Chondrocyte (in vitro differentiated cells): ENCODE results near the gene PPP4R4. TPM values are rescaled to one million over a fixed set of nuclear protein-coding genes. Genes with fewer than 3 reads are reported as not detected.

ENCODE experiments used
- DNase-seq: peaks from one replicate; pipeline ENCODE4 v3.0.0; 2021; ENCODE audit warnings: mixed read lengths, low spot score
- H3K27ac Mint-ChIP-seq: one replicate; pipeline ENCODE4 v1.8.0; 2021; ENCODE audit warnings: mild to moderate bottlenecking, moderate library complexity, mixed read lengths; ENCODE audit not compliant: unreplicated experiment
- H3K27me3 Mint-ChIP-seq: 2 replicates; pipeline ENCODE4 v1.8.0; 2021; ENCODE audit warnings: low read depth, mixed read lengths
- H3K36me3 Mint-ChIP-seq: 2 replicates; pipeline ENCODE4 v1.8.0; 2021; ENCODE audit warnings: low read depth, mixed read lengths
- H3K4me1 Mint-ChIP-seq: 2 replicates; pipeline ENCODE4 v1.8.0; 2021; ENCODE audit warnings: low read depth, mild to moderate bottlenecking, mixed read lengths
- H3K4me3 Mint-ChIP-seq: one replicate; pipeline ENCODE4 v1.8.0; 2021; ENCODE audit warnings: mild to moderate bottlenecking, moderate library complexity, mixed read lengths; ENCODE audit not compliant: unreplicated experiment
- H3K9me3 Mint-ChIP-seq: 2 replicates; pipeline ENCODE4 v1.8.0; 2021; ENCODE audit warnings: low read depth, mixed read lengths
- CTCF ChIP-seq: fragments of 200-600 bp; sonication (generic); IDR thresholded peaks from 2 replicates; pipeline ENCODE4 v1.5.0; 2021; ENCODE audit warnings: antibody characterized with exemption, mild to moderate bottlenecking, moderate library complexity
- total RNA-seq: library from RNA; stranded (reverse); gene quantifications from 3 replicates; pipeline ENCODE4 v1.2.1, GENCODE V29; 2021

Gene PPP4R4
- total RNA-seq, 1 donor from 2014 or later: 0.22 TPM

- TF ChIP-seq CTCF: no peak
- Mint-ChIP-seq H3K4me1 (no peaks in the 10 kb centered on the region), H3K27me3 (peaks cover 3% of the 10 kb centered on the region)
These were observed 142.6 kb downstream of the PPP4R4 start for GRCh38 chr14:94316692-94317091.

GRCh38 chr14:94317259-94317658 is 143.1 kb downstream of the PPP4R4 start:
- no peaks in the 10 kb centered on the region for H3K36me3 Mint-ChIP-seq
- H3K4me1 Mint-ChIP-seq: no peaks in the 10 kb centered on the region
- no peak for TF ChIP-seq CTCF
- peaks cover 13% of the 10 kb centered on the region for H3K9me3 Mint-ChIP-seq
- no peak overlapping the region for H3K4me3 Mint-ChIP-seq
- DNase-seq: no peak
- no peak overlapping the region for H3K27ac Mint-ChIP-seq
- H3K27me3 Mint-ChIP-seq: peaks cover 3% of the 10 kb centered on the region

More at GRCh38 chr14:94316692-94317091, 142.6 kb downstream of the PPP4R4 start:
- Mint-ChIP-seq H3K27ac (no peak overlapping the region), H3K36me3 (no peaks in the 10 kb centered on the region), H3K4me3 (no peak overlapping the region), H3K9me3 (peaks cover 13% of the 10 kb centered on the region)
- DNase-seq: no peak

GRCh38 chr14:94320243-94320642 is 146.1 kb downstream of the PPP4R4 start:
- Mint-ChIP-seq H3K9me3 (peaks cover 11% of the 10 kb centered on the region), H3K4me3 (no peak overlapping the region), H3K27me3 (peaks cover 3% of the 10 kb centered on the region), H3K27ac (no peak overlapping the region), H3K4me1 (peaks cover 9% of the 10 kb centered on the region), H3K36me3 (no peaks in the 10 kb centered on the region)
- TF ChIP-seq CTCF: no peak
- DNase-seq: no peak

- H3K4me3 Mint-ChIP-seq: no peak overlapping the region
- H3K36me3 Mint-ChIP-seq: no peaks in the 10 kb centered on the region
- TF ChIP-seq CTCF: no peak
- DNase-seq: no peak
- H3K4me1 Mint-ChIP-seq: peaks cover 9% of the 10 kb centered on the region
- H3K27ac Mint-ChIP-seq: no peak overlapping the region
- H3K27me3 Mint-ChIP-seq: peaks cover 3% of the 10 kb centered on the region
- peaks cover 6% of the 10 kb centered on the region for H3K9me3 Mint-ChIP-seq
These were observed 147.5 kb downstream of the PPP4R4 start for GRCh38 chr14:94321421-94322271.

GRCh38 chr14:94322648-94323570 is 148.8 kb downstream of the PPP4R4 start, which contains the start of gene SERPINA6:
Gene SERPINA6, minus strand, starts transcription at chr14:94323336. Its CDS starts 8,688 bp downstream, at chr14:94314648.
- no peak for TF ChIP-seq CTCF
- Mint-ChIP-seq H3K27me3 (peaks cover 3% of the 10 kb centered on the region), H3K27ac (no peak within 1 kb of the TSS), H3K4me1 (peaks cover 9% of the 10 kb centered on the region), H3K4me3 (no peak within 1 kb of the TSS), H3K36me3 (no peaks in the 10 kb centered on the region), H3K9me3 (peaks cover 6% of the 10 kb centered on the region)
- no peak for DNase-seq
